ENCODE measurements around the gene POLA2. TPM values are rescaled to one million over a fixed set of nuclear protein-coding genes. Genes with fewer than 3 reads are reported as not detected.
A peak's percentile ranks its signal among the peaks of the same experiment; 100 is the strongest.

Gene POLA2
- total and polyA plus RNA-seq, 9 of the 15 experiments (the other 6 are each of a cell fraction or from before 2014, with no cell fraction given) = 2.7 to 134 (median 44.4) TPM

- TF ChIP-seq RERE (CRISPR knock-in tag; IDR thresholded peaks at IDR 0.05; ENCODE audit: borderline replicate concordance) (no peak), ZBED1 (IDR thresholded peaks at IDR 0.05) (peak; percentile 78), MEF2D (tag; conservative IDR thresholded peaks at IDR 0.05; ENCODE audit: low read depth) (no peak), RBM25 (IDR thresholded peaks at IDR 0.05; ENCODE audit: low read depth, low read length, severe bottlenecking) (no peak), SIX5 (IDR thresholded peaks at IDR 0.05; ENCODE audit: borderline replicate concordance in 1 of 2, insufficient read depth in 1 of 2, low read depth in 1 of 2, low read length in 2 of 2) (no peak), RCOR1 (IDR thresholded peaks at IDR 0.05; ENCODE audit: borderline replicate concordance in 1 of 2, low read depth in 2 of 2, low read length in 2 of 2) (0 out of 4 replicates have a peak, but pooled peaks of 1 of the 2 experiments have one; percentile 19), MAFG (tag; conservative IDR thresholded peaks at IDR 0.05) (no peak), FOXM1 (IDR thresholded peaks at IDR 0.05; ENCODE audit: low read depth) (no peak), FOXM1 (CRISPR knock-in tag; IDR thresholded peaks at IDR 0.05; ENCODE audit: low read depth) (no peak), HNRNPUL1 (IDR thresholded peaks at IDR 0.05; ENCODE audit: low read length) (no peak), ZNF77 (CRISPR knock-in tag; IDR thresholded peaks at IDR 0.05) (no peak), ZNF395 (CRISPR knock-in tag; IDR thresholded peaks at IDR 0.05) (peak; percentile 68; the same call in 1 of the 2 replicates), MAZ (CRISPR knock-in tag; conservative IDR thresholded peaks at IDR 0.05 in 1 of 2, IDR thresholded peaks at IDR 0.05 in 1 of 2) (peak; percentile 65 to 66), ATF1 (CRISPR knock-in tag; IDR thresholded peaks at IDR 0.05) (no peak), ATF1 (tag; IDR thresholded peaks at IDR 0.05) (peak; percentile 51), ZNF449 (CRISPR knock-in tag; IDR thresholded peaks at IDR 0.05) (no peak), TSC22D4 (tag; IDR thresholded peaks at IDR 0.05) (no peak), DLX4 (CRISPR knock-in tag; IDR thresholded peaks at IDR 0.05) (no peak), ZNF76 (CRISPR knock-in tag; IDR thresholded peaks at IDR 0.05; ENCODE audit: borderline replicate concordance) (no peak)
Observed at GRCh38 chr11:65261591-65262380, at the start of gene POLA2 (continued).
